ENCODE results near the gene ZNF524.
A peak's percentile ranks its signal among the peaks of the same experiment; 100 is the strongest.

Gene ZNF524

GRCh38 chr19:55603581-55604292 lies 3.6 kb downstream of the ZNF524 start:
- no peak overlapping the region for H2BK15ac ChIP-seq (replicated peaks; ENCODE audit: low read depth)
- H3K36me3 ChIP-seq (ENCODE audit: control insufficient read depth, insufficient read depth, low read length): no peaks in the 10 kb centered on the region
- H3K79me2 ChIP-seq (ENCODE audit: control insufficient read depth, insufficient read depth, low read length): peaks cover 2% of the 10 kb centered on the region
- H3K23ac ChIP-seq (ENCODE audit: low read length): no peak overlapping the region
- H3K56ac ChIP-seq (ENCODE audit: low read length): peak overlapping the region; percentile 56
- no peak overlapping the region for H3K18ac ChIP-seq (ENCODE audit: low read length)
- no peak overlapping the region for H2BK5ac ChIP-seq (ENCODE audit: low read length)
- H3K4me1 ChIP-seq (ENCODE audit: control insufficient read depth, low read depth, low read length): peaks cover 4% of the 10 kb centered on the region
- H3K27ac ChIP-seq (ENCODE audit: low read depth, low read length): no peak overlapping the region
- no peak overlapping the region for H2BK120ac ChIP-seq (ENCODE audit: low read depth, low read length)
- peaks cover 12% of the 10 kb centered on the region for H3K79me1 ChIP-seq (ENCODE audit: low read length)
- no peak overlapping the region for H3K4ac ChIP-seq (ENCODE audit: low read depth, low read length)
- peak overlapping the region; percentile 32 for H3K9ac ChIP-seq (ENCODE audit: low read length)
- H4K8ac ChIP-seq (ENCODE audit: low read depth, low read length): no peak overlapping the region
- WGBS (ENCODE audit: extremely low coverage, insufficient coverage, low lambda C conversion rate): no CpG with 5 or more reads among the region's 22 CpGs
- H2AK5ac ChIP-seq (ENCODE audit: low read length): no peak overlapping the region
- no peak overlapping the region for H4K5ac ChIP-seq (ENCODE audit: low read length)
- H3K4me2 ChIP-seq (ENCODE audit: low read length): no peak overlapping the region
- no peak overlapping the region for H3K4me3 ChIP-seq (ENCODE audit: low read length)
- no peaks in the 10 kb centered on the region for H3K27me3 ChIP-seq (ENCODE audit: insufficient read depth, low read length, poor library complexity)
- DNase-seq: peak; percentile 45

- Histone ChIP-seq H3K56ac (ENCODE audit: low read length) (peak overlapping the region; percentile 84), H3K36me3 (ENCODE audit: control insufficient read depth, insufficient read depth, low read length) (no peaks in the 10 kb centered on the region), H3K4me3 (ENCODE audit: low read length) (peak overlapping the region; percentile 12), H3K79me2 (ENCODE audit: control insufficient read depth, insufficient read depth, low read length) (peaks cover 2% of the 10 kb centered on the region), H3K27ac (ENCODE audit: low read depth, low read length) (peak overlapping the region; percentile 97), H2BK5ac (ENCODE audit: low read length) (no peak overlapping the region), H3K27me3 (ENCODE audit: insufficient read depth, low read length, poor library complexity) (no peaks in the 10 kb centered on the region), H4K8ac (ENCODE audit: low read depth, low read length) (no peak overlapping the region), H2BK15ac (replicated peaks; ENCODE audit: low read depth) (no peak overlapping the region), H3K4ac (ENCODE audit: low read depth, low read length) (no peak overlapping the region), H3K4me1 (ENCODE audit: control insufficient read depth, low read depth, low read length) (peaks cover 4% of the 10 kb centered on the region), H4K5ac (ENCODE audit: low read length) (no peak overlapping the region), H2AK5ac (ENCODE audit: low read length) (no peak overlapping the region), H3K4me2 (ENCODE audit: low read length) (no peak overlapping the region), H3K79me1 (ENCODE audit: low read length) (peaks cover 17% of the 10 kb centered on the region), H3K9ac (ENCODE audit: low read length) (peak overlapping the region; percentile 69), H2BK120ac (ENCODE audit: low read depth, low read length) (no peak overlapping the region), H3K18ac (ENCODE audit: low read length) (no peak overlapping the region), H3K23ac (ENCODE audit: low read length) (peak overlapping the region; percentile 24)
- peak; percentile 98 for DNase-seq
- WGBS (ENCODE audit: extremely low coverage, insufficient coverage, low lambda C conversion rate): no CpG with 5 or more reads among the region's 43 CpGs
Observed at GRCh38 chr19:55605207-55605636, 5.1 kb downstream of the ZNF524 start.

DNA sequence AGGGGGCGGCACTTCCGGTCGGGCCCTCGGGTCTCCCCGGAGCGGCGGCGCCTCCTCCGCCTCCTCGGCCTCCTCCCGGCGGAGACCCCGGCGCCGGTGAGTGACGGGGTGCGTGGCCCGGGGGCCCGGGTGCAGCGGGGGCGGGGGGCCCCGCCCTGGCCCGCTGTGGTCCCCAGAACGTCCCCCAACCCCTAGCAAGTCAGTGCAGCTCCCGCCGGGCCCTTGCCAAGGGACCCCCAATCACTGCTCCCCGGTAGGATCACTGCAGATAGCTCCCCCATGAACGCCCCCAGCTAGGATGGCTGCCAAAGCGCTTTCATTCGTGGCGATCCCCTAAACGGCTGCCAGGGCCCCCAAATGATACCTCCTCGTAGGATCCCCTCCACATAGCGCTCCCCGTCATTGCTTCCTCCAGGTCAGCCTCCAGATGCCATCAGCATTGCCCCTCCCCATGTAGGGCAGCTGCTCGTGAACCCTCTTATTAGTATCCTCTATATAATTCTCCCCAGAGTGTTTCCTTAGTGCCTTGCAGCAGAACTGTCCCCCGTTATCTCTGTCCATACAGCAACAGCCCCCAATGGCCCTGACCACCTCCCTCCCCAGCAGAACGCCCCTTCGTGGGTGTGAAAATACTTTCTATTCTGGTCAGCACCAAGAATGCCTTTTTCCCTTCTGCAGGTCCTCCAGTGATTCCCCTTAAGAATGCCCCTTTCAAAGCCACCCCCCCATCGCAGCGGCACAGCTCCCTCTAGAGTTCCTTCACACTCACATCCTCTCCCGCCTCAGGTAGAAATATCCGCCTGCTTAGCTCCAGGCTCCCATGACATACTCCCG lies 5.8 kb downstream of the ZNF524 start, which contains the start of gene ZNF865:
ZNF865 (plus strand) TSS at position 11 of the 834 bp plus-strand sequence. CDS start 7,972 bp downstream, outside the sequence.
- Histone ChIP-seq H4K5ac (ENCODE audit: low read length) (peak within 1 kb of the TSS; percentile 81), H3K79me2 (ENCODE audit: control insufficient read depth, insufficient read depth, low read length) (peaks cover 2% of the 10 kb centered on the region), H3K18ac (ENCODE audit: low read length) (peak within 1 kb of the TSS; percentile 93), H3K4me3 (ENCODE audit: low read length) (peak within 1 kb of the TSS; percentile 86), H2BK5ac (ENCODE audit: low read length) (peak within 1 kb of the TSS; percentile 92), H2AK5ac (ENCODE audit: low read length) (peak within 1 kb of the TSS; percentile 97), H3K36me3 (ENCODE audit: control insufficient read depth, insufficient read depth, low read length) (no peaks in the 10 kb centered on the region), H3K79me1 (ENCODE audit: low read length) (peaks cover 17% of the 10 kb centered on the region), H3K56ac (ENCODE audit: low read length) (peak within 1 kb of the TSS; percentile 98), H3K4ac (ENCODE audit: low read depth, low read length) (peak within 1 kb of the TSS; percentile 96), H3K23ac (ENCODE audit: low read length) (peak within 1 kb of the TSS; percentile 80), H2BK15ac (replicated peaks; ENCODE audit: low read depth) (no peak within 1 kb of the TSS), H3K4me1 (ENCODE audit: control insufficient read depth, low read depth, low read length) (peaks cover 4% of the 10 kb centered on the region), H3K9ac (ENCODE audit: low read length) (peak within 1 kb of the TSS; percentile 90), H4K8ac (ENCODE audit: low read depth, low read length) (no peak within 1 kb of the TSS), H3K4me2 (ENCODE audit: low read length) (peak within 1 kb of the TSS; percentile 94), H2BK120ac (ENCODE audit: low read depth, low read length) (peak within 1 kb of the TSS; percentile 73), H3K27ac (ENCODE audit: low read depth, low read length) (peak within 1 kb of the TSS; percentile 98), H3K27me3 (ENCODE audit: insufficient read depth, low read length, poor library complexity) (no peaks in the 10 kb centered on the region)
- peak; percentile 97 for DNase-seq
- no CpG with 5 or more reads among the region's 44 CpGs for WGBS (ENCODE audit: extremely low coverage, insufficient coverage, low lambda C conversion rate)

- H4K5ac ChIP-seq (ENCODE audit: low read length): no peak overlapping the region
- H2AK5ac ChIP-seq (ENCODE audit: low read length): no peak overlapping the region
- H3K4me2 ChIP-seq (ENCODE audit: low read length): peak overlapping the region; percentile 79
- H3K79me1 ChIP-seq (ENCODE audit: low read length): peaks cover 17% of the 10 kb centered on the region
- peak overlapping the region; percentile 20 for H3K4me3 ChIP-seq (ENCODE audit: low read length)
- peaks cover 2% of the 10 kb centered on the region for H3K79me2 ChIP-seq (ENCODE audit: control insufficient read depth, insufficient read depth, low read length)
- peaks cover 4% of the 10 kb centered on the region for H3K4me1 ChIP-seq (ENCODE audit: control insufficient read depth, low read depth, low read length)
- no CpG with 5 or more reads among the region's 12 CpGs for WGBS (ENCODE audit: extremely low coverage, insufficient coverage, low lambda C conversion rate)
- H3K23ac ChIP-seq (ENCODE audit: low read length): peak overlapping the region; percentile 3
- H3K27ac ChIP-seq (ENCODE audit: low read depth, low read length): no peak overlapping the region
- no peaks in the 10 kb centered on the region for H3K36me3 ChIP-seq (ENCODE audit: control insufficient read depth, insufficient read depth, low read length)
- H3K56ac ChIP-seq (ENCODE audit: low read length): peak overlapping the region; percentile 92
- no peak overlapping the region for H2BK120ac ChIP-seq (ENCODE audit: low read depth, low read length)
- DNase-seq: no peak
- H2BK15ac ChIP-seq (replicated peaks; ENCODE audit: low read depth): no peak overlapping the region
- H2BK5ac ChIP-seq (ENCODE audit: low read length): no peak overlapping the region
- no peak overlapping the region for H3K18ac ChIP-seq (ENCODE audit: low read length)
- no peak overlapping the region for H3K4ac ChIP-seq (ENCODE audit: low read depth, low read length)
- H4K8ac ChIP-seq (ENCODE audit: low read depth, low read length): no peak overlapping the region
- peak overlapping the region; percentile 85 for H3K9ac ChIP-seq (ENCODE audit: low read length)
- H3K27me3 ChIP-seq (ENCODE audit: insufficient read depth, low read length, poor library complexity): no peaks in the 10 kb centered on the region
Observed at GRCh38 chr19:55606471-55606787, 6.3 kb downstream of the ZNF524 start.

DNA sequence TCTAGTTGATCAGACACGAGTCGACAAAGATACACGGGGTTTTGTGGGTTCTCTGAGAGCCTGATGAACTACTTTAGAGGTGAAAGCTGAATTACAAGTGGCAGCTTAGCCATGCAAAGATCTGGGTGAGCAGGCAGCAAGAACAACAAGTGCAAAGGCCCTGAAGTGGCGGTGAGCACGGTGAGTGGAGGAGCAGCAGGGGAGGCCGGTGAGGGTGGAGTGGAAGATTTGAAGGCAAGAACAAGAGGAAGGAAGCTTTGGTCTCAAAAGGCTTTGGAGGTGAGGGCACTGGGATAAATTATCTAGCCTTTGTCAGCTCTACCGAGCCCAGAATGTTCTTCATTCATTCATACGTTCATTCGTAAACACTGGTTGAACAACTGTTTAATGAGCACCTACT lies 6.7 kb downstream of the ZNF524 start:
- H3K36me3 ChIP-seq (ENCODE audit: control insufficient read depth, insufficient read depth, low read length): no peaks in the 10 kb centered on the region
- H3K4me1 ChIP-seq (ENCODE audit: control insufficient read depth, low read depth, low read length): peaks cover 4% of the 10 kb centered on the region
- peak overlapping the region; percentile 92 for H3K56ac ChIP-seq (ENCODE audit: low read length)
- no peak overlapping the region for H2BK5ac ChIP-seq (ENCODE audit: low read length)
- DNase-seq: no peak
- H3K27ac ChIP-seq (ENCODE audit: low read depth, low read length): no peak overlapping the region
- peak overlapping the region; percentile 3 for H3K23ac ChIP-seq (ENCODE audit: low read length)
- peak overlapping the region; percentile 79 for H3K4me2 ChIP-seq (ENCODE audit: low read length)
- WGBS (ENCODE audit: extremely low coverage, insufficient coverage, low lambda C conversion rate): no CpG with 5 or more reads among the region's 9 CpGs
- peak overlapping the region; percentile 85 for H3K9ac ChIP-seq (ENCODE audit: low read length)
- no peak overlapping the region for H2BK15ac ChIP-seq (replicated peaks; ENCODE audit: low read depth)
- no peak overlapping the region for H2BK120ac ChIP-seq (ENCODE audit: low read depth, low read length)
- no peak overlapping the region for H2AK5ac ChIP-seq (ENCODE audit: low read length)
- H3K4ac ChIP-seq (ENCODE audit: low read depth, low read length): no peak overlapping the region
- no peak overlapping the region for H3K4me3 ChIP-seq (ENCODE audit: low read length)
- no peak overlapping the region for H3K18ac ChIP-seq (ENCODE audit: low read length)
- peaks cover 17% of the 10 kb centered on the region for H3K79me1 ChIP-seq (ENCODE audit: low read length)
- H3K79me2 ChIP-seq (ENCODE audit: control insufficient read depth, insufficient read depth, low read length): peaks cover 2% of the 10 kb centered on the region
- no peak overlapping the region for H4K8ac ChIP-seq (ENCODE audit: low read depth, low read length)
- H4K5ac ChIP-seq (ENCODE audit: low read length): no peak overlapping the region
- H3K27me3 ChIP-seq (ENCODE audit: insufficient read depth, low read length, poor library complexity): no peaks in the 10 kb centered on the region

All from mesendoderm (in vitro differentiated cells).